ENCODE results near the gene ACO1. TPM values are rescaled to one million over a fixed set of nuclear protein-coding genes. Genes with fewer than 3 reads are reported as not detected.

Gene ACO1
- total RNA-seq, 4 donors from 2014 or later: 9.7 to 23.7 (median 15.5) TPM

GRCh38 chr9:32502464-32502863, 118.0 kb downstream of the ACO1 start:
- no peak for DNase-seq (ENCODE audit: low spot score in 2 of 2)
- WGBS, 2 donors: 61 to 70% methylated on average over 4 of the region's 4 CpGs
- intact Hi-C loops (cut with DNase I; ENCODE audit: low total_unique reads): no loop called here
- H3K4me3 ChIP-seq (ENCODE audit: low read depth, poor library complexity, severe bottlenecking): no peak overlapping the region
- no peak for TF ChIP-seq CTCF (IDR thresholded peaks at IDR 0.05)
- TF ChIP-seq POLR2A (IDR thresholded peaks at IDR 0.05): no peak

- 90 to 92% methylated on average over 3 of the region's 3 CpGs for WGBS, 2 donors
- TF ChIP-seq POLR2A (IDR thresholded peaks at IDR 0.05): no peak
- TF ChIP-seq CTCF (IDR thresholded peaks at IDR 0.05): no peak
- H3K4me3 ChIP-seq (ENCODE audit: low read depth, poor library complexity, severe bottlenecking): no peak overlapping the region
- no peak for DNase-seq (ENCODE audit: low spot score in 2 of 2)
- intact Hi-C loops (cut with DNase I; ENCODE audit: low total_unique reads): no loop called here
Observed at GRCh38 chr9:32503008-32503407, 118.6 kb downstream of the ACO1 start.

Other genes with a start within 250 kb of the ACO1 start
- gene RIGI, start 141.6 kb downstream of the ACO1 start, total RNA-seq: 10 to 100 TPM in 1 of 4 donors, 1 to 10 TPM in 3; 5.0 to 12.0 (median 7.1) TPM
- 1 to 10 TPM; 4.2 to 9.5 (median 7.0) TPM for gene SMIM27, start 167.7 kb downstream of the ACO1 start, total RNA-seq
- gene TOPORS, start 167.9 kb downstream of the ACO1 start, total RNA-seq: 10 to 100 TPM; 18.1 to 21.5 (median 18.3) TPM
- gene NDUFB6, start 188.5 kb downstream of the ACO1 start, total RNA-seq: 10 to 100 TPM; 24.5 to 34.5 (median 26.4) TPM